GM10266 (cell line): ENCODE results near the gene CNKSR3.

ENCODE experiments used
- DNase-seq: peaks from one replicate; pipeline ENCODE4 v3.0.0; 2012; ENCODE audit errors: extremely low spot score
- TF ChIP-seq, protein P1 (sequence below): IDR thresholded peaks from 2 replicates; pipeline ENCODE4 v1.5.1; 2012; ENCODE audit warnings: mild to moderate bottlenecking, low read depth; ENCODE audit not compliant: control insufficient read depth, insufficient read depth; ENCODE audit errors: missing control alignments

Gene CNKSR3

DNA sequence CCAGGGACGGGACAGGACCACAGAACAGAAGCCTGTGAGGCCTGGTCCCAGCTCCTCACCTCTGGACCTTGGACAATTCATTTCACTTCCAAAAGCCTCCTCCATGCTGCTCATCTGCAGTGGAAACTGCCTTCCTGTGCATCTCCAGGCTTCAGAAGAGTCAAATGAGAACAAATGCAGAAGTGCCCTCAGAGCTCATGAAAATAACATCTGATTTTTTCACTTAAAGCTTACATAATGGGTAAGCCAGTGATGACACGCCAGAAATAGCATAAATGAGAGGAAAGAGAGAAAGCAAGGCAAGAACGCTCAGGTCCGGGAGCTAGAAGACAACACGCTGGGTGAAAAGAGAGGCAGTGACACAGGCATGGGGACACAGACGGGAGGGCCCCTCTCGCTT is 7.9 kb downstream of the CNKSR3 start:
- no peak for DNase-seq
- TF ChIP-seq, protein P1, sequence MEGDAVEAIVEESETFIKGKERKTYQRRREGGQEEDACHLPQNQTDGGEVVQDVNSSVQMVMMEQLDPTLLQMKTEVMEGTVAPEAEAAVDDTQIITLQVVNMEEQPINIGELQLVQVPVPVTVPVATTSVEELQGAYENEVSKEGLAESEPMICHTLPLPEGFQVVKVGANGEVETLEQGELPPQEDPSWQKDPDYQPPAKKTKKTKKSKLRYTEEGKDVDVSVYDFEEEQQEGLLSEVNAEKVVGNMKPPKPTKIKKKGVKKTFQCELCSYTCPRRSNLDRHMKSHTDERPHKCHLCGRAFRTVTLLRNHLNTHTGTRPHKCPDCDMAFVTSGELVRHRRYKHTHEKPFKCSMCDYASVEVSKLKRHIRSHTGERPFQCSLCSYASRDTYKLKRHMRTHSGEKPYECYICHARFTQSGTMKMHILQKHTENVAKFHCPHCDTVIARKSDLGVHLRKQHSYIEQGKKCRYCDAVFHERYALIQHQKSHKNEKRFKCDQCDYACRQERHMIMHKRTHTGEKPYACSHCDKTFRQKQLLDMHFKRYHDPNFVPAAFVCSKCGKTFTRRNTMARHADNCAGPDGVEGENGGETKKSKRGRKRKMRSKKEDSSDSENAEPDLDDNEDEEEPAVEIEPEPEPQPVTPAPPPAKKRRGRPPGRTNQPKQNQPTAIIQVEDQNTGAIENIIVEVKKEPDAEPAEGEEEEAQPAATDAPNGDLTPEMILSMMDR, result no peak

DNA sequence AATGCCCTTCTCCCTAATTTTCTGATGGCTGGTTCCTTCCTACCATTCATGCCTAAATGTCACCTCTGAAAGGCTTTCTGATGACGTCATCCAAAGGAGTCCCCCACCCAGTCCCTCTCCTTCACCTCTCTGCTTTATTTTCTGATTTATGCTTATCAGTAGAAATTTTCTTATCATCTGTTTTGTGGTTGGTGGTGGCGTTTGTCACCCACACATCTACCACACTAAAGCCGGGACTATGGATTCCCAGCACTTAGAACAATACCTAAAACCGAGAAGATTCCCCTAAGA is 9.0 kb downstream of the CNKSR3 start:
- no peak for DNase-seq
- TF ChIP-seq, protein P1, result no peak

DNA sequence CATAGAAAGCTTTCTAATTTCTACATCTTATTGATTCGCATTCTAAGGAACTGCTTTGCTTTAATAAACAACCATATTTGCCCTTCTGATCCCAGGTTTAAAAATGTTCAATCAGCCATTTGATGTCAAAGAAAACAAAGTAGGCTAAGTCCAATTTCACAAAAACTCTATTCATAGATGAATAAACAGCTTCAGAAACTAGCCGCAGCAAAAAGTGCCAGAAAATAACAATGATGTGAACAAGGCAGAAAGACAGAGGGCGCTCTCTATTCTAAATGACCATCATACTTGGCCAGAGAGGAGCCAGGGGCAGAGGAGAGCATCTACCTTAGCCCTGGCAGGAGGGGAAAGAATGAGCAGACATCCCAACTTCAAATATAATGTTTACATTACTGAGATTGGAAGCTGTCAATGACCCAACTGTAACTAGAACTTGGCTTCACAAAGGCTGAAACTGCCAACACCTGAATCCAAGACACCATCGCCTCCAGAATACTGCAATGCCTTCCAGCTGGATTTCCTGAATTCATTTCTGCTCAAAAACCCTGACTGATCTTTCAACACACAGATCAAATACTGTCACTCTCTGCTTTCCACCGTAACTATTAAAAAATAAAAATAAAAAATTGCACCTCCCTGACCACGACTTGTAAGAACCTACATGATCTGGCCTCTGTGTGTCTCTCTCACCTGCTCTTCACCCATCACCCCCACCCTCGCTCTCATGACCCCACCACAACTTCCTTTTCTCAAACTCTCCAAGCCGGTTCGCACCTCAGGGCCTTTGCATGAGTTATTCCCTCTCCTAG is 9.5 kb downstream of the CNKSR3 start:
- no peak for DNase-seq
- TF ChIP-seq, protein P1, result peak; percentile 46

DNA sequence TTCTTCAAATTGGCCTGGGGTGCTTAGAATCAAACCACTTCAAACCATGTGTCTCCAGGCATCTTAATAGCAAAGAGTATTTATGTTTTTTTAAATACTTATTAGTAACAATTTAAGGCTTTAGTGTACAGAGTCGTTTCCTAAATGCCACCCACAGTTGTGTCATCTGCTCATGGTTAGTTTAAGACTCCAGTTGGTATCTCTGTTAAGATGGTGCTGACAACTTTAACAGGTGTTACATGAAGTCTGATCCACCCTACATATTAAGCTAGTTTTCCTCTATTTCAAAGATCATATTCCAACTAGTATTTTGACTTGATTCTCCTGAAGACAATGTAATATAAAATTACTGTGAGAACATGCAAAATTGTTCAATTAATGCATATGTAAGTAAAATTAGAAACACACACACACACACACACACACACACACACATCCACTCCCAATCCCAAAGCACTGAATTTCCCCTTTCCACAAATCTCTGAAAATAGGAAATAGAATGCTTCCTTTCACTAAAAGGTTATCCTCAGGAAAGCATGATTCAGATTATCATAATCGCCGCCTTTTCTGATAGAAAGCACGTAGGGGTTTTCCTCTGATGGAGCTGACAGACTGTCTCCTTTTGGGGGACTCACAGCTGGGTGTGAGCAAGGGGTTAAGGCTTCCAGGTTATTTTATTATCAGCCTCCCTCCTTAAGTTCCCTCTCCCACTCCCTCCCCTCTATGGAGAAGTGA is 10.5 kb downstream of the CNKSR3 start:
- TF ChIP-seq, protein P1, result no peak
- DNase-seq, result no peak

DNA sequence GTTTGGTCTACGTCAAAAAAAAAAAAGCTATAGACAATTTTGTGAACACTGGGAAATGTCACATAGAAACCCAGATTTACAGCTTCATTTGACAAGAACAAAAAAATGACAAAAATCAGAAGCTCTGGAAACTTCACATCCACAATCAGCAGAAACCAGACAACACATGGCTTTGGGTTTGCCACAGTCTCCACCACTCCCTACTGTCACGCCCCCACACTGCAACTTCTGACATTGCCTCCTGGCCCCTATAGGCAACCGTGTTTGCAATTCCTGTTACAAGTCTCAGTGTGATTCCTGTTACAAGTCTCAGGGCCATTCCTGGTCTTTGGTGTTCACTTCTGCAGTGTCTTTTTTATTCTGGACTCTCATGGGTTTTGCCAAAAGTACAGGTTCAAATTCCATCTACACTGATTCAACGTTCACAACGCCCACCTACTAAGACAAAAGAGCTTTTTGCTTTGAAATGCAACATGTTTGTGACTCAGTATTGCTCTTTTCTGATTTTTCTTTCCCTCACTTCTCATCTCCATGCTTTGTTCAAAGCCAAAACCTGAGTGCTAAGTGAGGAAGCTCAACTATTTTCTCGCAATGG is 12.0 kb downstream of the CNKSR3 start:
- DNase-seq, result no peak
- TF ChIP-seq, protein P1, result no peak

DNA sequence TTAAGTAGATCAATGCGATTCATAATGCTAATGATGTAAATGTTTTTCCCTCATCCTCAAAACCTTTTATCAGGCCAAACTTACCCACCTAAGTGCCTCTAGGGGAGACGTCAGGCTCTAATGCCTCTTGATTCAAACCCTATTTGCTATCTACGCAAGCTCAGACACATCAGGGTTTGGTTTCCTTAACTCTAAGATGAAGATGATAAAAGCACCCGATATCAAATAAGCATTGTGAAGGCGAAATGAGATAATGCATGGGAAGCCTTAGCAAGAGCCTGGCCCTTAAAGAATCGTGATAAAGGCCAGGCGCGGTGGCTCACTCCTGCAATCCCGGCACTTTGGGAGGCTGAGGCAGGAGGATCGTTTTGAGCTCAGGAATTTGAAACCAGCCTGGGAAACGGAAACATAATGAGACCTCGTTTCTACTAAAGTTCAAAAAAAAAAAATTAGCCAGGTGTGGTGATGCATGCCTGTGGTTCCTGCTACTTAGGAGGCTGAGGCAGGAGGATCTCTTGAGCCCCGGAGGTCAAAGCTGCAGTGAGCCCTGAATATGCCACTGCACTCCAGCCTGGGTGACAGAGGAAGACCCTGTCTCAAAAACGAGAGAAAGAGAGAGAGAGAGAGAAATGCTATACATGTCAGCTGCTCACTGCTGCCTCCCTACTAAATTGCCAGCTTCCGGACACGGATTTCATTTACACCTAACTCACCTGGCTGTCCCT is 13.5 kb downstream of the CNKSR3 start:
- DNase-seq, result no peak
- TF ChIP-seq, protein P1, result no peak
